RWPE1 (cell line): Measurements from ENCODE around the gene DLX3.

Experiments used
- CTCF ChIA-PET: fragments of 350-600 bp; sonication (Branson Sonifier 250); formaldehyde crosslinking; extraction: SDS; loops from one replicate; lab custom pipeline; 2021; lab: Yijun Ruan, JAX
- POLR2A ChIA-PET: fragments of 400-600 bp; formaldehyde crosslinking; extraction: SDS; loops from one replicate; lab custom pipeline; 2020; ENCODE audit warnings: antibody characterized with exemption; ENCODE audit not compliant: low non-redundant PET; lab: Yijun Ruan, JAX
- DNase-seq: peaks from one replicate; pipeline ENCODE4 v3.0.0; 2012; ENCODE audit warnings: low spot score
- H3K27ac ChIP-seq: fragments of 450-650 bp; 2 replicates; pipeline ENCODE4 v1.5.1; 2017
- CTCF ChIP-seq: fragments of 450-650 bp; conservative IDR thresholded peaks from 2 replicates; pipeline ENCODE4 v1.5.1; 2017; ENCODE audit warnings: low read depth, mild to moderate bottlenecking

DLX3 gene

GRCh38 chr17:49979748-49980479, 15.1 kb downstream of the DLX3 start:
- TF ChIP-seq CTCF: no peak
- POLR2A ChIA-PET: interaction anchor here (1.0 kb wide), 1 partner anchor 93 kb away, joined by 16 read pairs; no protein-coding TSS in a partner anchor
- no peak for DNase-seq
- H3K27ac ChIP-seq: peak overlapping the region; percentile 93
- CTCF ChIA-PET: interaction anchor here (0.7 to 1.0 kb wide), 3 partner anchors 15 to 113 kb away, joined by 3 to 5 read pairs (median 4); partner anchors contain the start of gene DLX3

GRCh38 chr17:49978501-49978900, 16.5 kb downstream of the DLX3 start:
- POLR2A ChIA-PET: interaction anchor here (0.6 kb wide), 1 partner anchor 202 kb away, joined by 3 read pairs; no protein-coding TSS in a partner anchor
- no peak for DNase-seq
- peak overlapping the region; percentile 93 for H3K27ac ChIP-seq
- CTCF ChIA-PET: interaction anchor here (0.5 to 1.0 kb wide), 4 partner anchors 11 to 588 kb away, joined by 3 to 4 read pairs (median 3); no protein-coding TSS in a partner anchor
- TF ChIP-seq CTCF: no peak

- DNase-seq: no peak
- ChIA-PET CTCF (interaction anchor here (0.5 to 1.0 kb wide), 6 partner anchors 11 to 930 kb away, joined by 3 to 4 read pairs (median 4); no protein-coding TSS in a partner anchor), POLR2A (interaction anchor here (0.6 kb wide), 1 partner anchor 201 kb away, joined by 3 read pairs; no protein-coding TSS in a partner anchor)
These were observed 17.3 kb downstream of the DLX3 start for GRCh38 chr17:49977463-49978389.

GRCh38 chr17:49976828-49977202, 18.2 kb downstream of the DLX3 start:
- DNase-seq: no peak
- TF ChIP-seq CTCF: no peak
- ChIA-PET POLR2A (no interaction called here), CTCF (no interaction called here)
- H3K27ac ChIP-seq: peak overlapping the region; percentile 93

More at GRCh38 chr17:49977463-49978389, 17.3 kb downstream of the DLX3 start:
- H3K27ac ChIP-seq: peak overlapping the region; percentile 93
- no peak for TF ChIP-seq CTCF

- TF ChIP-seq CTCF: no peak
- peak overlapping the region; percentile 51 for H3K27ac ChIP-seq
- no peak for DNase-seq
- CTCF ChIA-PET: interaction anchor here (0.6 to 1.0 kb wide), 2 partner anchors 96 to 793 kb away, joined by 3 read pairs; no protein-coding TSS in a partner anchor
- POLR2A ChIA-PET: interaction anchor here (0.8 kb wide), 1 partner anchor 19 kb away, joined by 3 read pairs; the partner anchor contains the start of gene DLX3
These were observed 18.7 kb downstream of the DLX3 start for GRCh38 chr17:49976163-49976827.
